HL-60/S4 treated with retinoic acid at 250 ng/mL for 4 days and 3 days (cell line): ENCODE results near the gene FANK1.

Experiments
- in situ Hi-C: fragments of 300-500 bp; cut with MboI; formaldehyde crosslinking; loops from 2 replicates; pipeline ENCODE4 v1.7.0; 2022; ENCODE audit warnings: low sequenced_read_pairs

The FANK1 gene

GRCh38 chr10:126054191-126054590 lies 157.8 kb downstream of the FANK1 start:
- in situ Hi-C loops = no loop called here

GRCh38 chr10:126057494-126057893 lies 161.1 kb downstream of the FANK1 start:
- in situ Hi-C loops = no loop called here

- in situ Hi-C loops = no loop called here
Observed at GRCh38 chr10:126058104-126058503, 161.7 kb downstream of the FANK1 start.

GRCh38 chr10:126058507-126058906 lies 162.1 kb downstream of the FANK1 start:
- in situ Hi-C loops = no loop called here
